IPS-18c (cell line): ENCODE results near the gene LMBR1.
"Not testable (repeated sequence)": the region's sequence is repeated elsewhere in the genome, so short reads cannot be mapped to it uniquely, and the experiment has no call there.

Experiments used
- H3K4me3 ChIP-seq: 2 replicates; pipeline ENCODE4 v1.7.0; 2013; ENCODE audit warnings: low read depth, mild to moderate bottlenecking, low read length, moderate library complexity; ENCODE audit not compliant: insufficient read depth
- H3K9me3 ChIP-seq: one replicate; pipeline ENCODE4 v1.6.1; 2013; ENCODE audit warnings: mild to moderate bottlenecking, low read length, moderate library complexity; ENCODE audit not compliant: control insufficient read depth, insufficient read depth

LMBR1 gene

GRCh38 chr7:156640949-156641485 lies 252.0 kb downstream of the LMBR1 start:
- peak overlapping the region; percentile 79 for H3K4me3 ChIP-seq

GRCh38 chr7:156640257-156640948 lies 252.6 kb downstream of the LMBR1 start, which contains the start of gene RNF32:
TSS of gene RNF32 (plus strand) at chr7:156640774. CDS start at chr7:156643878, 3,104 bp downstream.
- H3K4me3 ChIP-seq, result peak within 1 kb of the TSS; percentile 79

More at GRCh38 chr7:156640949-156641485, 252.0 kb downstream of the LMBR1 start:
- H3K9me3 ChIP-seq, result no peaks in the 10 kb centered on the region

GRCh38 chr7:156639426-156640256 lies 253.3 kb downstream of the LMBR1 start:
- Histone ChIP-seq H3K9me3 (no peaks in the 10 kb centered on the region), H3K4me3 (peak overlapping the region; percentile 55)

More at GRCh38 chr7:156640257-156640948, 252.6 kb downstream of the LMBR1 start, which contains the start of gene RNF32:
- H3K9me3 ChIP-seq, result no peaks in the 10 kb centered on the region

GRCh38 chr7:156638443-156639077 lies 254.4 kb downstream of the LMBR1 start:
- Histone ChIP-seq H3K4me3 (no peak overlapping the region), H3K9me3 (no peaks in the 10 kb centered on the region)

GRCh38 chr7:156637093-156637492 lies 255.9 kb downstream of the LMBR1 start:
- H3K4me3 ChIP-seq, H3K9me3 ChIP-seq: not testable (repeated sequence)

- Histone ChIP-seq H3K4me3 (no peak overlapping the region), H3K9me3 (no peaks in the 10 kb centered on the region)
Observed at GRCh38 chr7:156635529-156636385, 257.2 kb downstream of the LMBR1 start.

- H3K9me3 ChIP-seq, result no peaks in the 10 kb centered on the region
- H3K4me3 ChIP-seq, result no peak overlapping the region
Observed at GRCh38 chr7:156634117-156634516, 258.9 kb downstream of the LMBR1 start.

GRCh38 chr7:156629873-156630272 lies 263.1 kb downstream of the LMBR1 start:
- Histone ChIP-seq H3K9me3 (no peaks in the 10 kb centered on the region), H3K4me3 (no peak overlapping the region)

GRCh38 chr7:156628562-156628961 lies 264.4 kb downstream of the LMBR1 start:
- Histone ChIP-seq H3K9me3 (no peaks in the 10 kb centered on the region), H3K4me3 (no peak overlapping the region)
